HepG2 (cell line): ENCODE results near the gene SLC5A10. TPM values are rescaled to one million over a fixed set of nuclear protein-coding genes. Genes with fewer than 3 reads are reported as not detected.
A peak's percentile ranks its signal among the peaks of the same experiment; 100 is the strongest.

Source experiments
- BCLAF1 ChIP-seq: fragments of 450-650 bp; IDR thresholded peaks from 2 replicates; pipeline ENCODE4 v1.6.1; 2017; ENCODE audit warnings: mild to moderate bottlenecking
- BRF2 ChIP-seq: sonication (generic); formaldehyde crosslinking; IDR thresholded peaks from 2 replicates; pipeline ENCODE4 v1.8.1; 2022; ENCODE audit warnings: mild to moderate bottlenecking, missing genetic modification reagents
- DZIP1 ChIP-seq: sonication (generic); formaldehyde crosslinking; IDR thresholded peaks from 2 replicates; pipeline ENCODE4 v1.5.0; 2020; ENCODE audit warnings: mild to moderate bottlenecking, missing genetic modification reagents
- EP300 ChIP-seq, 3 experiments: sonication (generic) in 1 of 3; formaldehyde crosslinking in 1 of 3; IDR thresholded peaks; 2 replicates each; pipeline versions ENCODE4 v1.5.1 to v1.6.1; 2011 to 2020; ENCODE audit warnings: low read depth in 2 of 3, low read length in 2 of 3, borderline replicate concordance in 1 of 3, improper control_type of control experiment in 1 of 3, mild to moderate bottlenecking in 1 of 3, missing genetic modification reagents in 1 of 3, moderate library complexity in 1 of 3
- SP140L ChIP-seq: sonication (generic); formaldehyde crosslinking; IDR thresholded peaks from 2 replicates; pipeline ENCODE4 v1.4.0; 2020; ENCODE audit warnings: missing genetic modification reagents, borderline replicate concordance
- ZFX ChIP-seq: sonication (generic); formaldehyde crosslinking; IDR thresholded peaks from 2 replicates; pipeline ENCODE4 v1.4.0; 2020; ENCODE audit warnings: mild to moderate bottlenecking, low read depth, missing genetic modification reagents, moderate library complexity
- ZNF484 ChIP-seq: sonication (generic); formaldehyde crosslinking; IDR thresholded peaks from 2 replicates; pipeline ENCODE4 v1.5.1; 2020; ENCODE audit warnings: mild to moderate bottlenecking, low read depth, missing genetic modification reagents, borderline replicate concordance
- ZNF572 ChIP-seq: sonication (generic); formaldehyde crosslinking; IDR thresholded peaks from 2 replicates; pipeline ENCODE4 v1.5.1; 2020; ENCODE audit warnings: mild to moderate bottlenecking, missing genetic modification reagents
- ZNF619 ChIP-seq: sonication (generic); formaldehyde crosslinking; IDR thresholded peaks from 2 replicates; pipeline ENCODE4 v1.4.0; 2020; ENCODE audit warnings: mild to moderate bottlenecking, missing genetic modification reagents
- ZNF724P ChIP-seq: sonication (generic); formaldehyde crosslinking; IDR thresholded peaks from 2 replicates; pipeline ENCODE4 v1.8.0; 2022; ENCODE audit warnings: missing genetic modification reagents, borderline replicate concordance
- ZNF784 ChIP-seq: sonication (generic); formaldehyde crosslinking; IDR thresholded peaks from 2 replicates; pipeline ENCODE4 v1.5.1; 2020; ENCODE audit warnings: missing genetic modification reagents, mild to moderate bottlenecking, borderline replicate concordance
- polyA plus RNA-seq, 8 experiments: library from polyadenylated mRNA; depleted of rRNA in 3 of 8; stranded (reverse) in 7 of 8; unstranded in 1 of 8; fragments of >200 nt; fragmentation: Illumina TruSeq in 4 of 8; extraction: Trizol in 4 of 8; gene quantifications; 2 replicates each; pipeline versions ENCODE4 v1.2.1 to v1.2.3, GENCODE V29; 2011 to 2016; ENCODE audit warnings: low read depth in 4 of 8, missing spikeins in 1 of 8, mixed read lengths in 1 of 8; ENCODE audit not compliant: insufficient read depth in 1 of 8
- total RNA-seq, 5 experiments: library from RNA; depleted of rRNA; stranded (reverse); fragments of >200 nt; fragmentation: Illumina TruSeq; extraction: Trizol; gene quantifications; 2 replicates each; pipeline ENCODE4 v1.2.3, GENCODE V29; 2016; ENCODE audit warnings: low read depth in 1 of 5

Gene SLC5A10
- total and polyA plus RNA-seq, 2 of the 13 experiments (the other 11 are each of a cell fraction or from before 2014, with no cell fraction given): 0.05 TPM; not detected in 1

- 0 out of 2 replicates have a peak, but pooled peaks have one; percentile 8 for TF ChIP-seq ZFX (CRISPR knock-in tag)
- TF ChIP-seq SP140L (CRISPR knock-in tag): no peak
- no peak for TF ChIP-seq ZNF619 (CRISPR knock-in tag)
- TF ChIP-seq ZNF484 (CRISPR knock-in tag): no peak
- TF ChIP-seq ZNF724P (CRISPR knock-in tag): no peak
- TF ChIP-seq EP300 (IDR thresholded peaks at IDR 0.05; ENCODE audit: low read depth in 2 of 2, low read length in 2 of 2): peak; percentile 57 to 90; a peak in 3 of 4 replicates
- TF ChIP-seq EP300 (CRISPR knock-in tag; IDR thresholded peaks at IDR 0.05; ENCODE audit: borderline replicate concordance): peak; percentile 48; the same call in 1 of the 2 replicates
- no peak for TF ChIP-seq BRF2 (CRISPR knock-in tag)
- TF ChIP-seq BCLAF1: no peak
- TF ChIP-seq DZIP1 (CRISPR knock-in tag): no peak
- TF ChIP-seq ZNF572: no peak
- TF ChIP-seq ZNF784 (CRISPR knock-in tag): no peak
- TF ChIP-seq, all 625 proteins: peak for 165
Measured at GRCh38 chr17:19005789-19006430, 53.9 kb downstream of the SLC5A10 start (continued).
